SK-N-SH treated with all-trans-retinoic acid at 6 μM for 48 hours (cell line): ENCODE measurements around the gene PCLO.

Experiments
- ARNTL ChIP-seq: fragments of 450-650 bp; formaldehyde crosslinking; IDR thresholded peaks from 2 replicates; pipeline ENCODE4 v1.5.0; 2020; ENCODE audit warnings: low read depth, mild to moderate bottlenecking, moderate library complexity, borderline replicate concordance
- CREB5 ChIP-seq: fragments of 250-450 bp; sonication (Bioruptor Pico); IDR thresholded peaks from 2 replicates; pipeline ENCODE4 v1.5.1; 2020; ENCODE audit warnings: low read depth, mild to moderate bottlenecking, moderate library complexity
- ISL1 ChIP-seq: fragments of 250-450 bp; sonication (Bioruptor Pico); IDR thresholded peaks from 2 replicates; pipeline ENCODE4 v2.1.2; 2022; ENCODE audit warnings: mild to moderate bottlenecking, moderate library complexity
- OSR1 ChIP-seq: fragments of 250-450 bp; sonication (Bioruptor Pico); IDR thresholded peaks from 2 replicates; pipeline ENCODE4 v1.8.0; 2022; ENCODE audit warnings: moderate library complexity, mild to moderate bottlenecking, inconsistent platforms
- PATZ1 ChIP-seq: fragments of 250-450 bp; sonication (Bioruptor Pico); IDR thresholded peaks from 2 replicates; pipeline ENCODE4 v1.8.0; 2020; ENCODE audit warnings: mild to moderate bottlenecking, moderate library complexity, borderline replicate concordance
- POU6F1 ChIP-seq: fragments of 250-450 bp; sonication (Bioruptor Pico); IDR thresholded peaks from 2 replicates; pipeline ENCODE4 v1.8.0; 2021; ENCODE audit warnings: low read depth, mild to moderate bottlenecking, moderate library complexity, borderline replicate concordance
- RARB ChIP-seq: fragments of 250-450 bp; sonication (Bioruptor Pico); IDR thresholded peaks from 2 replicates; pipeline ENCODE4 v1.8.0; 2021; ENCODE audit warnings: mild to moderate bottlenecking, moderate library complexity
- ZFP3 ChIP-seq: fragments of 250-450 bp; sonication (Bioruptor Pico); IDR thresholded peaks from 2 replicates; pipeline ENCODE4 v1.5.0; 2020; ENCODE audit warnings: mild to moderate bottlenecking, moderate library complexity
- ZFP30 ChIP-seq: fragments of 450-650 bp; formaldehyde crosslinking; IDR thresholded peaks from 2 replicates; pipeline ENCODE4 v1.5.0; 2022; ENCODE audit warnings: mild to moderate bottlenecking, moderate library complexity
- ZNF70 ChIP-seq: fragments of 450-650 bp; formaldehyde crosslinking; IDR thresholded peaks from 2 replicates; pipeline ENCODE4 v1.5.0; 2020; ENCODE audit warnings: mild to moderate bottlenecking, moderate library complexity

GRCh38 chr7:82840061-82840460, 322.6 kb downstream of the PCLO start:
- TF ChIP-seq ZFP3 (no peak), ISL1 (CRISPR knock-in tag) (no peak), PATZ1 (CRISPR knock-in tag) (no peak), ZFP30 (CRISPR knock-in tag) (no peak), OSR1 (CRISPR knock-in tag) (no peak), CREB5 (no peak), POU6F1 (CRISPR knock-in tag) (no peak), ARNTL (CRISPR knock-in tag) (no peak), RARB (no peak), ZNF70 (CRISPR knock-in tag) (no peak)
